ENCODE measurements around the gene UNC80.
"Not testable (repeated sequence)": the region's sequence is repeated elsewhere in the genome, so short reads cannot be mapped to it uniquely, and the experiment has no call there.

The UNC80 gene

GRCh38 chr2:209791151-209791550 is 19.5 kb downstream of the UNC80 start:
- no peak for TF ChIP-seq EZH2 (IDR thresholded peaks at IDR 0.05; ENCODE audit: borderline replicate concordance, low read depth, low read length, severe bottlenecking)
- TF ChIP-seq CTCF (IDR thresholded peaks at IDR 0.05; ENCODE audit: borderline replicate concordance, extremely low read depth, low read length, poor library complexity, severe bottlenecking), result no peak
- H2AFZ ChIP-seq (ENCODE audit: low read depth, low read length), result no peak overlapping the region
- H3K79me2 ChIP-seq (ENCODE audit: insufficient read depth, low read length), result no peaks in the 10 kb centered on the region
- H3K4me3 ChIP-seq (ENCODE audit: low read depth in 1 of 2, low read length in 2 of 2), result no peak overlapping the region
- no peaks in the 10 kb centered on the region for H4K20me1 ChIP-seq (ENCODE audit: insufficient read depth, low read length)
- ATAC-seq (ENCODE audit: insufficient read depth, low read depth), result no peak
- no peak for DNase-seq
- no peak overlapping the region for H3K9ac ChIP-seq (ENCODE audit: low read depth, low read length)
- H3K27me3 ChIP-seq (ENCODE audit: insufficient read depth, low read length, poor library complexity), result no peaks in the 10 kb centered on the region
- H3K4me1 ChIP-seq (ENCODE audit: insufficient read depth, low read length), result no peaks in the 10 kb centered on the region
- no peak overlapping the region for H3K4me2 ChIP-seq (ENCODE audit: insufficient read depth, low read length)
- no peak overlapping the region for H3K27ac ChIP-seq (ENCODE audit: low read length)
- H3K36me3 ChIP-seq (ENCODE audit: insufficient read depth, low read length), result no peaks in the 10 kb centered on the region
- no peaks in the 10 kb centered on the region for H3K9me3 ChIP-seq (ENCODE audit: insufficient read depth, low read length, severe bottlenecking)

GRCh38 chr2:209795425-209795824 is 23.8 kb downstream of the UNC80 start:
- H3K79me2 ChIP-seq (ENCODE audit: insufficient read depth, low read length); H3K27ac ChIP-seq (ENCODE audit: low read length); ATAC-seq (ENCODE audit: insufficient read depth, low read depth); H3K27me3 ChIP-seq (ENCODE audit: insufficient read depth, low read length, poor library complexity); H2AFZ ChIP-seq (ENCODE audit: low read depth, low read length); H3K4me3 ChIP-seq (ENCODE audit: low read depth in 1 of 2, low read length in 2 of 2); H3K9me3 ChIP-seq (ENCODE audit: insufficient read depth, low read length, severe bottlenecking); H3K36me3 ChIP-seq (ENCODE audit: insufficient read depth, low read length); DNase-seq; H4K20me1 ChIP-seq (ENCODE audit: insufficient read depth, low read length); H3K4me2 ChIP-seq (ENCODE audit: insufficient read depth, low read length); H3K4me1 ChIP-seq (ENCODE audit: insufficient read depth, low read length); H3K9ac ChIP-seq (ENCODE audit: low read depth, low read length): not testable (repeated sequence)

- H3K4me3 ChIP-seq (ENCODE audit: low read depth in 1 of 2, low read length in 2 of 2), result no peak overlapping the region
- H3K27me3 ChIP-seq (ENCODE audit: insufficient read depth, low read length, poor library complexity), result no peaks in the 10 kb centered on the region
- H2AFZ ChIP-seq (ENCODE audit: low read depth, low read length), result no peak overlapping the region
- no peak overlapping the region for H3K4me2 ChIP-seq (ENCODE audit: insufficient read depth, low read length)
- no peaks in the 10 kb centered on the region for H3K36me3 ChIP-seq (ENCODE audit: insufficient read depth, low read length)
- no peak overlapping the region for H3K9ac ChIP-seq (ENCODE audit: low read depth, low read length)
- TF ChIP-seq CTCF (IDR thresholded peaks at IDR 0.05; ENCODE audit: borderline replicate concordance, extremely low read depth, low read length, poor library complexity, severe bottlenecking) (no peak), EZH2 (IDR thresholded peaks at IDR 0.05; ENCODE audit: borderline replicate concordance, low read depth, low read length, severe bottlenecking) (no peak)
- no peaks in the 10 kb centered on the region for H3K79me2 ChIP-seq (ENCODE audit: insufficient read depth, low read length)
- DNase-seq (no peak), ATAC-seq (ENCODE audit: insufficient read depth, low read depth) (no peak)
- no peak overlapping the region for H3K27ac ChIP-seq (ENCODE audit: low read length)
- no peaks in the 10 kb centered on the region for H3K9me3 ChIP-seq (ENCODE audit: insufficient read depth, low read length, severe bottlenecking)
- H4K20me1 ChIP-seq (ENCODE audit: insufficient read depth, low read length), result no peaks in the 10 kb centered on the region
- no peaks in the 10 kb centered on the region for H3K4me1 ChIP-seq (ENCODE audit: insufficient read depth, low read length)
These were observed 33.7 kb downstream of the UNC80 start for GRCh38 chr2:209805351-209805750.

GRCh38 chr2:209806318-209806717 is 34.7 kb downstream of the UNC80 start:
- no peaks in the 10 kb centered on the region for H4K20me1 ChIP-seq (ENCODE audit: insufficient read depth, low read length)
- H3K9ac ChIP-seq (ENCODE audit: low read depth, low read length), result no peak overlapping the region
- H2AFZ ChIP-seq (ENCODE audit: low read depth, low read length), result no peak overlapping the region
- TF ChIP-seq EZH2 (IDR thresholded peaks at IDR 0.05; ENCODE audit: borderline replicate concordance, low read depth, low read length, severe bottlenecking) (no peak), CTCF (IDR thresholded peaks at IDR 0.05; ENCODE audit: borderline replicate concordance, extremely low read depth, low read length, poor library complexity, severe bottlenecking) (no peak)
- no peaks in the 10 kb centered on the region for H3K27me3 ChIP-seq (ENCODE audit: insufficient read depth, low read length, poor library complexity)
- no peak for ATAC-seq (ENCODE audit: insufficient read depth, low read depth)
- H3K4me1 ChIP-seq (ENCODE audit: insufficient read depth, low read length), result no peaks in the 10 kb centered on the region
- no peaks in the 10 kb centered on the region for H3K79me2 ChIP-seq (ENCODE audit: insufficient read depth, low read length)
- H3K4me3 ChIP-seq (ENCODE audit: low read depth in 1 of 2, low read length in 2 of 2), result no peak overlapping the region
- H3K9me3 ChIP-seq (ENCODE audit: insufficient read depth, low read length, severe bottlenecking), result no peaks in the 10 kb centered on the region
- H3K36me3 ChIP-seq (ENCODE audit: insufficient read depth, low read length), result no peaks in the 10 kb centered on the region
- no peak overlapping the region for H3K4me2 ChIP-seq (ENCODE audit: insufficient read depth, low read length)
- no peak overlapping the region for H3K27ac ChIP-seq (ENCODE audit: low read length)
- DNase-seq, result no peak
